Measurements from ENCODE around the gene COL28A1. TPM values are rescaled to one million over a fixed set of nuclear protein-coding genes. Genes with fewer than 3 reads are reported as not detected.

The COL28A1 gene
- total RNA-seq, 1 donor from 2014 or later, result 0.60 TPM

- no peaks in the 10 kb centered on the region for H3K4me1 Mint-ChIP-seq
Observed at GRCh38 chr7:7422641-7423040, 113.0 kb downstream of the COL28A1 start.

GRCh38 chr7:7421826-7422225 lies 113.8 kb downstream of the COL28A1 start:
- Histone ChIP-seq H3K4me2 (no peak overlapping the region), H2AFZ (replicated peaks) (no peak overlapping the region), H3K79me2 (ENCODE audit: low read depth) (no peaks in the 10 kb centered on the region), H3F3A (ENCODE audit: low read depth) (no peaks in the 10 kb centered on the region), H3K27ac (no peak overlapping the region), H3K27me3 (no peaks in the 10 kb centered on the region), H3K9me3 (ENCODE audit: low read depth) (no peaks in the 10 kb centered on the region), H3K9ac (no peak overlapping the region), H4K20me1 (ENCODE audit: low read depth) (no peaks in the 10 kb centered on the region), H3K36me3 (no peaks in the 10 kb centered on the region), H3K4me1 (no peaks in the 10 kb centered on the region), H3K4me3 (no peak overlapping the region)
- Mint-ChIP-seq H3K27ac (no peak overlapping the region), H3K27me3 (ENCODE audit: insufficient read depth, low read depth) (no peaks in the 10 kb centered on the region), H3K9me3 (no peaks in the 10 kb centered on the region), H3K4me3 (no peak overlapping the region), H3K36me3 (no peaks in the 10 kb centered on the region), H3K4me1 (no peaks in the 10 kb centered on the region)
- TF ChIP-seq EZH2 (IDR thresholded peaks at IDR 0.05) (no peak), EZH2phosphoT487 (IDR thresholded peaks at IDR 0.05) (no peak)
- TF ChIP-seq, protein P1, sequence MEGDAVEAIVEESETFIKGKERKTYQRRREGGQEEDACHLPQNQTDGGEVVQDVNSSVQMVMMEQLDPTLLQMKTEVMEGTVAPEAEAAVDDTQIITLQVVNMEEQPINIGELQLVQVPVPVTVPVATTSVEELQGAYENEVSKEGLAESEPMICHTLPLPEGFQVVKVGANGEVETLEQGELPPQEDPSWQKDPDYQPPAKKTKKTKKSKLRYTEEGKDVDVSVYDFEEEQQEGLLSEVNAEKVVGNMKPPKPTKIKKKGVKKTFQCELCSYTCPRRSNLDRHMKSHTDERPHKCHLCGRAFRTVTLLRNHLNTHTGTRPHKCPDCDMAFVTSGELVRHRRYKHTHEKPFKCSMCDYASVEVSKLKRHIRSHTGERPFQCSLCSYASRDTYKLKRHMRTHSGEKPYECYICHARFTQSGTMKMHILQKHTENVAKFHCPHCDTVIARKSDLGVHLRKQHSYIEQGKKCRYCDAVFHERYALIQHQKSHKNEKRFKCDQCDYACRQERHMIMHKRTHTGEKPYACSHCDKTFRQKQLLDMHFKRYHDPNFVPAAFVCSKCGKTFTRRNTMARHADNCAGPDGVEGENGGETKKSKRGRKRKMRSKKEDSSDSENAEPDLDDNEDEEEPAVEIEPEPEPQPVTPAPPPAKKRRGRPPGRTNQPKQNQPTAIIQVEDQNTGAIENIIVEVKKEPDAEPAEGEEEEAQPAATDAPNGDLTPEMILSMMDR (IDR thresholded peaks at IDR 0.05), result no peak
- DNase-seq (ENCODE audit: low spot score), result no peak

More at GRCh38 chr7:7422641-7423040, 113.0 kb downstream of the COL28A1 start:
- Mint-ChIP-seq H3K27me3 (ENCODE audit: insufficient read depth, low read depth) (no peaks in the 10 kb centered on the region), H3K4me3 (no peak overlapping the region), H3K27ac (no peak overlapping the region), H3K36me3 (no peaks in the 10 kb centered on the region), H3K9me3 (no peaks in the 10 kb centered on the region)
- Histone ChIP-seq H3K4me1 (no peaks in the 10 kb centered on the region), H3K9ac (no peak overlapping the region), H3K36me3 (no peaks in the 10 kb centered on the region), H3K27me3 (no peaks in the 10 kb centered on the region), H3K4me3 (no peak overlapping the region), H3K4me2 (no peak overlapping the region), H3K27ac (no peak overlapping the region), H4K20me1 (ENCODE audit: low read depth) (no peaks in the 10 kb centered on the region), H3F3A (ENCODE audit: low read depth) (no peaks in the 10 kb centered on the region), H3K79me2 (ENCODE audit: low read depth) (no peaks in the 10 kb centered on the region), H2AFZ (replicated peaks) (no peak overlapping the region), H3K9me3 (ENCODE audit: low read depth) (no peaks in the 10 kb centered on the region)
- no peak for DNase-seq (ENCODE audit: low spot score)
- TF ChIP-seq, protein P1 (IDR thresholded peaks at IDR 0.05), result no peak
- TF ChIP-seq EZH2phosphoT487 (IDR thresholded peaks at IDR 0.05), result no peak
- TF ChIP-seq EZH2 (IDR thresholded peaks at IDR 0.05), result no peak

DNA sequence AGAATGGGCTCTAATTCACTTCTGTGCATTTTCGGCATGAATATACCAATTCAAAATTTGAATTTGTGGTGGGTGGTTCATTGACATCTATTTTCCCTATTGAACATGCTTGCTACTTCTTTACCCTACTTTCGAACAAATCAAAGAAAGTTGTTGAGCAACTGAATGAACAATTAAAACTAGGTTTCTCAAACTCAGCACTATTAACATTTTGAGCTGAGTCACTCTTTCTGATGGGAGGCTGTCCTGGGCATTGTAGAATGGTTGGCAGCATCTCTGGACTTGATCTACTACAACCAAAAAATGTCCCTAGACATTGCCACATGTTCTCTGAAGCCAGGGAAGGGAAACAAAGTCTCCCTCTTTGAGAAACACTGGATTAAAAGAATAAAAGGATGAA lies 116.7 kb downstream of the COL28A1 start:
- H3K27me3 Mint-ChIP-seq (ENCODE audit: insufficient read depth, low read depth), result no peaks in the 10 kb centered on the region
- H3K4me1 Mint-ChIP-seq, result no peaks in the 10 kb centered on the region
- no peaks in the 10 kb centered on the region for H3K4me1 ChIP-seq
- no peak overlapping the region for H2AFZ ChIP-seq (replicated peaks)
- no peaks in the 10 kb centered on the region for H3K36me3 Mint-ChIP-seq
- H3K27ac ChIP-seq, result no peak overlapping the region
- no peak overlapping the region for H3K27ac Mint-ChIP-seq
- H3K9ac ChIP-seq, result no peak overlapping the region
- no peak for DNase-seq (ENCODE audit: low spot score)
- no peaks in the 10 kb centered on the region for H3F3A ChIP-seq (ENCODE audit: low read depth)
- H3K4me2 ChIP-seq, result no peak overlapping the region
- H3K79me2 ChIP-seq (ENCODE audit: low read depth), result no peaks in the 10 kb centered on the region
- no peaks in the 10 kb centered on the region for H3K36me3 ChIP-seq
- no peak for TF ChIP-seq EZH2phosphoT487 (IDR thresholded peaks at IDR 0.05)
- TF ChIP-seq, protein P1 (IDR thresholded peaks at IDR 0.05), result no peak
- no peak for TF ChIP-seq EZH2 (IDR thresholded peaks at IDR 0.05)
- no peaks in the 10 kb centered on the region for H4K20me1 ChIP-seq (ENCODE audit: low read depth)
- no peaks in the 10 kb centered on the region for H3K9me3 ChIP-seq (ENCODE audit: low read depth)
- H3K4me3 Mint-ChIP-seq, result no peak overlapping the region
- no peaks in the 10 kb centered on the region for H3K9me3 Mint-ChIP-seq
- no peaks in the 10 kb centered on the region for H3K27me3 ChIP-seq
- no peak overlapping the region for H3K4me3 ChIP-seq

All from neural progenitor cell (in vitro differentiated cells).